Neural cell (in vitro differentiated cells): Measurements from ENCODE around the gene ADARB2. TPM values are rescaled to one million over a fixed set of nuclear protein-coding genes. Genes with fewer than 3 reads are reported as not detected.

ENCODE experiments used
- H2AFZ ChIP-seq: fragments of 200-600, 300-800 bp; sonication (generic), shearing (Covaris generic); 2 replicates; pipeline ENCODE4 v1.6.0; 2014; ENCODE audit warnings: low read depth, mild to moderate bottlenecking, antibody characterized with exemption, low read length, moderate library complexity
- H3F3A ChIP-seq: fragments of 200-600 bp; shearing (Covaris generic); 2 replicates; pipeline ENCODE4 v1.6.1; 2016; ENCODE audit warnings: mild to moderate bottlenecking, moderate library complexity, mixed read lengths, antibody characterized with exemption, low read length; ENCODE audit not compliant: insufficient read depth, poor library complexity, severe bottlenecking
- H3K27ac ChIP-seq: fragments of 200-600, 300-800 bp; sonication (generic), shearing (Covaris generic); 2 replicates; pipeline ENCODE4 v1.5.1; 2014; ENCODE audit warnings: mild to moderate bottlenecking, low read length, moderate library complexity
- H3K27me3 ChIP-seq: fragments of 300-800, 200-600 bp; sonication (generic), shearing (Covaris generic); 2 replicates; pipeline ENCODE4 v1.6.0; 2014; ENCODE audit warnings: mild to moderate bottlenecking, low read depth, low read length, moderate library complexity; ENCODE audit not compliant: insufficient read depth
- H3K36me3 ChIP-seq: fragments of 300-800, 200-600 bp; sonication (generic), shearing (Covaris generic); 2 replicates; pipeline ENCODE4 v1.5.1; 2014; ENCODE audit warnings: mild to moderate bottlenecking, antibody characterized with exemption, low read length, moderate library complexity; ENCODE audit not compliant: insufficient read depth
- H3K4me2 ChIP-seq: fragments of 300-800, 200-600 bp; sonication (generic), shearing (Covaris generic); 2 replicates; pipeline ENCODE4 v1.6.0; 2014; ENCODE audit warnings: mild to moderate bottlenecking, low read length
- H3K4me3 ChIP-seq: fragments of 300-800, 200-600 bp; sonication (generic), shearing (Covaris generic); 2 replicates; pipeline ENCODE4 v1.5.1; 2014; ENCODE audit warnings: mild to moderate bottlenecking, low read length, moderate library complexity
- H3K79me2 ChIP-seq: fragments of 200-600 bp; shearing (Covaris generic); replicated peaks from 2 replicates; pipeline ENCODE4 v1.6.0; 2014; ENCODE audit warnings: mild to moderate bottlenecking, low read length, moderate library complexity; ENCODE audit not compliant: insufficient read depth
- H3K9ac ChIP-seq: fragments of 300-800, 200-600 bp; sonication (generic), shearing (Covaris generic); 2 replicates; pipeline ENCODE4 v1.6.1; 2016; ENCODE audit warnings: mild to moderate bottlenecking, low read length, mixed read lengths
- H3K9me2 ChIP-seq: fragments of 200-600 bp; shearing (Covaris generic); 2 replicates; pipeline ENCODE4 v1.6.1; 2016; ENCODE audit warnings: mild to moderate bottlenecking, low read length, mixed read lengths; ENCODE audit not compliant: insufficient read depth
- H3K9me3 ChIP-seq: fragments of 200-600, 300-800 bp; sonication (generic), shearing (Covaris generic); 2 replicates; pipeline ENCODE4 v1.6.1; 2016; ENCODE audit warnings: mild to moderate bottlenecking, mixed run types, low read length, moderate library complexity, mixed read lengths
- H4K20me1 ChIP-seq: fragments of 200-600 bp; shearing (Covaris generic); 2 replicates; pipeline ENCODE4 v1.6.1; 2016; ENCODE audit warnings: mild to moderate bottlenecking, mixed run types; ENCODE audit not compliant: insufficient read depth
- CTCF ChIP-seq: fragments of 450-650 bp; IDR thresholded peaks from 2 replicates; pipeline ENCODE4 v1.5.1; 2014; ENCODE audit warnings: antibody characterized with exemption, mild to moderate bottlenecking, moderate library complexity; ENCODE audit not compliant: poor library complexity, severe bottlenecking
- EP300 ChIP-seq: fragments of 450-650 bp; conservative IDR thresholded peaks from 2 replicates; pipeline ENCODE4 v1.6.1; 2014; ENCODE audit warnings: antibody characterized with exemption, mild to moderate bottlenecking, moderate library complexity; ENCODE audit not compliant: poor library complexity, severe bottlenecking
- EZH2 ChIP-seq: fragments of 200-600, 300-800 bp; shearing (Covaris generic), sonication (generic); IDR thresholded peaks from 2 replicates; pipeline ENCODE4 v1.6.1; 2014; ENCODE audit warnings: antibody characterized with exemption, low read length, borderline replicate concordance, mild to moderate bottlenecking; ENCODE audit not compliant: insufficient read depth, poor library complexity, severe bottlenecking
- MXI1 ChIP-seq: fragments of 450-650 bp; conservative IDR thresholded peaks from 2 replicates; pipeline ENCODE4 v1.6.1; 2014; ENCODE audit warnings: antibody characterized with exemption, mild to moderate bottlenecking; ENCODE audit not compliant: poor library complexity, severe bottlenecking
- POLR2AphosphoS5 ChIP-seq: IDR thresholded peaks from 2 replicates; pipeline ENCODE4 v1.6.1; 2012
- RAD21 ChIP-seq: fragments of 450-650 bp; conservative IDR thresholded peaks from 2 replicates; pipeline ENCODE4 v1.6.1; 2014; ENCODE audit warnings: antibody characterized with exemption, mild to moderate bottlenecking, moderate library complexity
- REST ChIP-seq: IDR thresholded peaks from 2 replicates; pipeline ENCODE4 v1.6.1; 2012; ENCODE audit warnings: borderline replicate concordance
- SMC3 ChIP-seq: fragments of 450-650 bp; conservative IDR thresholded peaks from 2 replicates; pipeline ENCODE4 v1.6.1; 2014; ENCODE audit warnings: antibody characterized with exemption, mild to moderate bottlenecking, moderate library complexity; ENCODE audit not compliant: poor library complexity
- TAF1 ChIP-seq: IDR thresholded peaks from 2 replicates; pipeline ENCODE4 v1.6.1; 2012; ENCODE audit warnings: low read depth
- polyA plus RNA-seq: library from polyadenylated mRNA; depleted of rRNA; stranded (reverse); fragments of >200 nt; gene quantifications from 2 replicates; pipeline ENCODE4 v1.2.3, GENCODE V29; 2014

Gene ADARB2
- polyA plus RNA-seq, 1 donor from 2014 or later = 3.6 TPM

- Histone ChIP-seq H3K4me2 (no peak overlapping the region), H3K4me3 (no peak overlapping the region), H3K9ac (no peak overlapping the region), H3K79me2 (peaks cover 43% of the 10 kb centered on the region), H3F3A (peaks cover 6% of the 10 kb centered on the region), H3K27me3 (peaks cover 25% of the 10 kb centered on the region), H3K9me3 (no peaks in the 10 kb centered on the region), H2AFZ (no peak overlapping the region), H3K27ac (no peak overlapping the region), H3K9me2 (no peaks in the 10 kb centered on the region), H3K36me3 (no peaks in the 10 kb centered on the region), H4K20me1 (no peaks in the 10 kb centered on the region)
- TF ChIP-seq EZH2 = no peak
These were observed 5.7 kb downstream of the ADARB2 start for GRCh38 chr10:1731592-1731991.

GRCh38 chr10:1729751-1730150 lies 7.6 kb downstream of the ADARB2 start:
- no peak for TF ChIP-seq CTCF
- no peak for TF ChIP-seq TAF1
- no peak for TF ChIP-seq POLR2AphosphoS5
- TF ChIP-seq SMC3 = no peak
- TF ChIP-seq RAD21 = no peak
- TF ChIP-seq REST = no peak
- TF ChIP-seq MXI1 = no peak
- TF ChIP-seq EP300 = no peak
- TF ChIP-seq EZH2 = no peak
- Histone ChIP-seq H3K9ac (no peak overlapping the region), H3K36me3 (no peaks in the 10 kb centered on the region), H2AFZ (no peak overlapping the region), H3K4me2 (no peak overlapping the region), H3K27me3 (peaks cover 6% of the 10 kb centered on the region), H4K20me1 (no peaks in the 10 kb centered on the region), H3F3A (peaks cover 4% of the 10 kb centered on the region), H3K9me3 (no peaks in the 10 kb centered on the region), H3K4me3 (no peak overlapping the region), H3K9me2 (no peaks in the 10 kb centered on the region), H3K79me2 (peaks cover 35% of the 10 kb centered on the region), H3K27ac (no peak overlapping the region)

- Histone ChIP-seq H3K9ac (no peak overlapping the region), H3K9me2 (no peaks in the 10 kb centered on the region), H3F3A (peaks cover 4% of the 10 kb centered on the region), H4K20me1 (no peaks in the 10 kb centered on the region), H3K36me3 (no peaks in the 10 kb centered on the region), H3K27me3 (no peaks in the 10 kb centered on the region), H3K79me2 (peaks cover 14% of the 10 kb centered on the region), H3K27ac (no peak overlapping the region), H3K4me2 (no peak overlapping the region), H2AFZ (no peak overlapping the region), H3K9me3 (no peaks in the 10 kb centered on the region), H3K4me3 (no peak overlapping the region)
- TF ChIP-seq REST (no peak), CTCF (no peak), EZH2 (no peak), TAF1 (no peak)
These were observed 10.5 kb downstream of the ADARB2 start for GRCh38 chr10:1726861-1727260.
